CD14-positive monocyte (primary cell): ENCODE data around the gene SAMD14. TPM values are rescaled to one million over a fixed set of nuclear protein-coding genes. Genes with fewer than 3 reads are reported as not detected.

Experiments
- DNase-seq, 3 donors: peaks; one replicate each; pipeline ENCODE4 v3.0.0-alpha.2; 2011 to 2022
- H2AFZ ChIP-seq: 2 replicates; pipeline ENCODE4 v1.6.0; 2012; ENCODE audit warnings: mild to moderate bottlenecking, low read depth, low read length, inconsistent platforms; ENCODE audit not compliant: insufficient read depth, poor library complexity, severe bottlenecking
- H3K27ac ChIP-seq, 2 donors: 1 replicate in 1 of 2; 2 replicates in 1 of 2; pipeline ENCODE4 v1.5.1; 2012 to 2013; ENCODE audit warnings: low read length in 2 of 2, control low read depth in 1 of 2, inconsistent platforms in 1 of 2, low read depth in 1 of 2, mild to moderate bottlenecking in 1 of 2
- H3K27me3 ChIP-seq, 2 donors: one replicate each; pipeline versions ENCODE4 v1.6.0 to v1.6.1; 2011 to 2013; ENCODE audit warnings: low read length in 2 of 2; ENCODE audit not compliant: control insufficient read depth in 2 of 2, insufficient read depth in 2 of 2
- H3K36me3 ChIP-seq, 2 donors: replicated peaks in 1 of 2; 1 replicate in 1 of 2; 2 replicates in 1 of 2; pipeline versions ENCODE4 v1.5.1 to v1.6.1; 2012 to 2013; ENCODE audit warnings: low read length in 2 of 2, control low read depth in 1 of 2, inconsistent platforms in 1 of 2, mild to moderate bottlenecking in 1 of 2; ENCODE audit not compliant: insufficient read depth in 2 of 2, control insufficient read depth in 1 of 2
- H3K4me1 ChIP-seq, 2 donors: 1 replicate in 1 of 2; 2 replicates in 1 of 2; pipeline versions ENCODE4 v1.5.1 to v1.6.1; 2012 to 2013; ENCODE audit warnings: low read length in 2 of 2, control low read depth in 1 of 2, inconsistent platforms in 1 of 2, mild to moderate bottlenecking in 1 of 2, moderate library complexity in 1 of 2; ENCODE audit not compliant: insufficient read depth in 2 of 2, control insufficient read depth in 1 of 2
- H3K4me2 ChIP-seq: replicated peaks from 2 replicates; pipeline ENCODE3; 2012; ENCODE audit warnings: low read length, moderate library complexity, mild to moderate bottlenecking; ENCODE audit not compliant: poor library complexity, severe bottlenecking; ENCODE audit errors: extremely low read depth
- H3K4me3 ChIP-seq, 3 experiments: fragments of 200-600 bp in 1 of 3; sonication (generic) in 1 of 3; replicated peaks in 1 of 3; 1 replicate in 2 of 3; 2 replicates in 1 of 3; pipeline ENCODE4 v1.5.1; 2011 to 2013; ENCODE audit warnings: low read length in 3 of 3, mild to moderate bottlenecking in 3 of 3, control low read depth in 2 of 3, low read depth in 2 of 3, inconsistent platforms in 1 of 3, moderate library complexity in 1 of 3
- H3K79me2 ChIP-seq: 2 replicates; pipeline ENCODE4 v1.6.0; 2012; ENCODE audit warnings: mild to moderate bottlenecking, control low read depth, inconsistent platforms, low read length, moderate library complexity; ENCODE audit not compliant: insufficient read depth
- H3K9ac ChIP-seq: 2 replicates; pipeline ENCODE4 v1.6.0; 2017; ENCODE audit warnings: low read length, mild to moderate bottlenecking; ENCODE audit not compliant: insufficient read depth, poor library complexity, severe bottlenecking
- H3K9me3 ChIP-seq, 2 donors: replicated peaks in 1 of 2; 1 replicate in 1 of 2; 2 replicates in 1 of 2; pipeline versions ENCODE4 v1.5.1 to v1.6.1; 2012 to 2013; ENCODE audit warnings: low read length in 2 of 2, control low read depth in 1 of 2; ENCODE audit not compliant: control insufficient read depth in 1 of 2, insufficient read depth in 1 of 2
- H4K20me1 ChIP-seq: 2 replicates; pipeline ENCODE4 v1.6.0; 2012; ENCODE audit warnings: mild to moderate bottlenecking, low read length, control low read depth, moderate library complexity; ENCODE audit not compliant: insufficient read depth
- H3K27ac Mint-ChIP-seq, 7 donors: one replicate each; pipeline ENCODE4 v1.8.0; 2020; ENCODE audit warnings: mild to moderate bottlenecking in 7 of 7, mixed read lengths in 7 of 7, moderate library complexity in 6 of 7, inconsistent platforms in 2 of 7
- H3K27me3 Mint-ChIP-seq, 3 donors: one replicate each; pipeline ENCODE4 v1.8.0; 2021 to 2022; ENCODE audit warnings: low read depth in 3 of 3, mild to moderate bottlenecking in 3 of 3, mixed read lengths in 3 of 3, moderate library complexity in 3 of 3, inconsistent platforms in 1 of 3
- H3K36me3 Mint-ChIP-seq, 2 donors: one replicate each; pipeline ENCODE4 v1.8.0; 2020; ENCODE audit warnings: mixed read lengths in 2 of 2, inconsistent platforms in 1 of 2, mild to moderate bottlenecking in 1 of 2
- H3K4me1 Mint-ChIP-seq: one replicate; pipeline ENCODE4 v1.8.0; 2020; ENCODE audit warnings: mild to moderate bottlenecking, mixed read lengths
- H3K4me3 Mint-ChIP-seq, 2 donors: one replicate each; pipeline ENCODE4 v1.8.0; 2020; ENCODE audit warnings: mild to moderate bottlenecking in 2 of 2, mixed read lengths in 2 of 2, moderate library complexity in 1 of 2
- H3K9me3 Mint-ChIP-seq, 7 donors: one replicate each; pipeline ENCODE4 v1.8.0; 2020 to 2022; ENCODE audit warnings: mixed read lengths in 7 of 7, mild to moderate bottlenecking in 6 of 7, moderate library complexity in 6 of 7, inconsistent platforms in 2 of 7
- CTCF ChIP-seq: fragments of 200-600 bp; IDR thresholded peaks from one replicate; pipeline ENCODE4 v1.8.0; 2022; ENCODE audit warnings: antibody characterized with exemption, mild to moderate bottlenecking
- WGBS: methylation state at CpG from one replicate; pipeline ENCODE4 v1.1.5; 2013; ENCODE audit warnings: missing lambda C conversion rate; ENCODE audit not compliant: insufficient coverage; 5-methylcytosine and 5-hydroxymethylcytosine counted together
- intact Hi-C, 2 donors: fragments of 100-400 bp; cut with micrococcal nuclease; formaldehyde crosslinking; loops; one replicate each; pipeline versions ENCODE4 v1.15.0 to v1.15.1; 2023
- polyA plus RNA-seq, 3 donors: library from polyadenylated mRNA; depleted of rRNA in 1 of 3; unstranded in 2 of 3; stranded (reverse) in 1 of 3; fragments of 300-500 nt in 2 of 3; fragments of >200 nt in 1 of 3; fragmentation: Illumina TruSeq in 2 of 3; gene quantifications; 1 replicate in 2 of 3; 2 replicates in 1 of 3; pipeline ENCODE4 v1.2.3, GENCODE V29; 2012 to 2021

The SAMD14 gene
- polyA plus RNA-seq, 3 donors = 0.09 TPM; not detected in 2

GRCh38 chr17:50136096-50136687 is 6.2 kb upstream of the SAMD14 start:
- no peaks in the 10 kb centered on the region for H3K9me3 ChIP-seq
- Mint-ChIP-seq H3K4me1 (peaks cover 25% of the 10 kb centered on the region), H3K4me3 (no peak overlapping the region), H3K36me3 (peaks cover 78 to 86% of the 10 kb centered on the region in 2 donors), H3K27ac (no peak overlapping the region), H3K27me3 (peaks cover 10 to 16% (median 14%) of the 10 kb centered on the region in 3 donors), H3K9me3 (peaks cover 0 to 5% (median 3%) of the 10 kb centered on the region in 7 donors)
- no peak overlapping the region for H3K4me3 ChIP-seq
- intact Hi-C loops = no loop called here
- H3K36me3 ChIP-seq = peaks cover 75 to 84% of the 10 kb centered on the region in 2 donors
- H3K9ac ChIP-seq = no peak overlapping the region
- H3K4me1 ChIP-seq = peaks cover 13 to 17% of the 10 kb centered on the region in 2 donors
- no peak overlapping the region for H3K27ac ChIP-seq
- no peak overlapping the region for H3K4me2 ChIP-seq
- H2AFZ ChIP-seq = no peak overlapping the region
- no peak for TF ChIP-seq CTCF
- WGBS = 94% methylated on average over 7 of the region's 11 CpGs
- no peak for DNase-seq
- H3K27me3 ChIP-seq = peaks cover 0 to 5% of the 10 kb centered on the region in 2 donors
- peaks cover 99% of the 10 kb centered on the region for H4K20me1 ChIP-seq
- peaks cover 28% of the 10 kb centered on the region for H3K79me2 ChIP-seq

- WGBS = 97% methylated on average over 10 of the region's 16 CpGs
- Histone ChIP-seq H3K36me3 (peaks cover 69 to 77% of the 10 kb centered on the region in 2 donors), H2AFZ (no peak overlapping the region), H3K4me1 (peaks cover 6 to 14% of the 10 kb centered on the region in 2 donors), H3K4me2 (no peak overlapping the region), H3K4me3 (no peak overlapping the region), H4K20me1 (peaks cover 99% of the 10 kb centered on the region), H3K9me3 (no peaks in the 10 kb centered on the region), H3K9ac (no peak overlapping the region), H3K27me3 (peaks cover 5 to 12% of the 10 kb centered on the region in 2 donors), H3K79me2 (peaks cover 23% of the 10 kb centered on the region), H3K27ac (no peak overlapping the region)
- no peak overlapping the region for H3K27ac Mint-ChIP-seq
- intact Hi-C loops = no loop called here
- peaks cover 2 to 10% (median 3%) of the 10 kb centered on the region in 7 donors for H3K9me3 Mint-ChIP-seq
- H3K4me3 Mint-ChIP-seq = no peak overlapping the region
- H3K27me3 Mint-ChIP-seq = peaks cover 17 to 22% (median 20%) of the 10 kb centered on the region in 3 donors
- no peak for TF ChIP-seq CTCF
- peaks cover 23% of the 10 kb centered on the region for H3K4me1 Mint-ChIP-seq
- H3K36me3 Mint-ChIP-seq = peaks cover 71 to 80% of the 10 kb centered on the region in 2 donors
- DNase-seq = no peak
These were observed 5.5 kb upstream of the SAMD14 start for GRCh38 chr17:50135316-50136095.
